H1 (cell line): ENCODE results near the gene C18orf63. TPM values are rescaled to one million over a fixed set of nuclear protein-coding genes. Genes with fewer than 3 reads are reported as not detected.
"Not testable (repeated sequence)": the region's sequence is repeated elsewhere in the genome, so short reads cannot be mapped to it uniquely, and the experiment has no call there.

Experiments
- CTCF ChIA-PET: fragments of 300-600 bp; sonication (Branson Sonifier 250); formaldehyde crosslinking; loops from one replicate; lab custom pipeline; 2021; ENCODE audit not compliant: partially characterized antibody; lab: Charles Lee
- POLR2A ChIA-PET: fragments of 300-600 bp; sonication (Branson Sonifier 250); formaldehyde crosslinking; loops from one replicate; lab custom pipeline; 2021; ENCODE audit warnings: inconsistent platforms; ENCODE audit not compliant: partially characterized antibody; lab: Charles Lee
- DNase-seq, 2 experiments: peaks; one replicate each; pipeline versions ENCODE4 v3.0.0 to v3.0.0-alpha.2; 2010 to 2022; ENCODE audit warnings: low spot score in 2 of 2, low read depth in 1 of 2, mixed read lengths in 1 of 2
- FAIRE-seq: peaks from 2 replicates; lab custom pipeline; 2011; peaks lifted over from hg19 to GRCh38; lab: Jason Lieb, UNC
- H2AFZ ChIP-seq: 2 replicates; pipeline ENCODE4 v1.8.1; 2012; ENCODE audit warnings: low read length, inconsistent platforms
- H2AK5ac ChIP-seq: 2 replicates; pipeline ENCODE4 v1.6.1; 2013; ENCODE audit warnings: low read depth, low read length
- H2BK120ac ChIP-seq: replicated peaks from 2 replicates; pipeline ENCODE3; 2013; ENCODE audit warnings: low read depth, low read length, inconsistent platforms
- H2BK12ac ChIP-seq: 2 replicates; pipeline ENCODE4 v1.6.1; 2013; ENCODE audit warnings: low read depth, low read length
- H2BK15ac ChIP-seq: 2 replicates; pipeline ENCODE4 v1.6.1; 2013; ENCODE audit warnings: low read length
- H2BK20ac ChIP-seq: 2 replicates; pipeline ENCODE4 v1.6.1; 2013; ENCODE audit warnings: low read length
- H2BK5ac ChIP-seq: 2 replicates; pipeline ENCODE4 v1.6.1; 2013; ENCODE audit warnings: low read depth, low read length
- H3K14ac ChIP-seq: 2 replicates; pipeline ENCODE4 v1.6.1; 2013; ENCODE audit warnings: inconsistent platforms; ENCODE audit not compliant: insufficient read length
- H3K18ac ChIP-seq: 2 replicates; pipeline ENCODE4 v1.6.1; 2013; ENCODE audit warnings: low read length; ENCODE audit errors: extremely low read depth
- H3K23ac ChIP-seq: 2 replicates; pipeline ENCODE4 v1.6.1; 2013; ENCODE audit warnings: inconsistent platforms; ENCODE audit not compliant: insufficient read length
- H3K23me2 ChIP-seq: 2 replicates; pipeline ENCODE4 v1.6.1; 2013; ENCODE audit warnings: low read depth, low read length
- H3K27ac ChIP-seq: 2 replicates; pipeline ENCODE4 v1.6.1; 2011; ENCODE audit warnings: low read depth, low read length, inconsistent platforms
- H3K27me3 ChIP-seq, 4 experiments: replicated peaks in 1 of 4; 1 replicate in 1 of 4; 2 replicates in 3 of 4; pipeline versions ENCODE4 v1.6.1 to v1.8.1; 2011 to 2013; ENCODE audit warnings: low read length in 3 of 4, mild to moderate bottlenecking in 3 of 4, inconsistent platforms in 2 of 4, mixed read lengths in 2 of 4, moderate library complexity in 1 of 4; ENCODE audit not compliant: control insufficient read depth in 3 of 4, insufficient read depth in 3 of 4; ENCODE audit errors: extremely low read depth in 1 of 4
- H3K36me3 ChIP-seq, 4 experiments: 2 replicates each; pipeline versions ENCODE4 v1.6.1 to v1.8.1; 2011 to 2013; ENCODE audit warnings: mild to moderate bottlenecking in 4 of 4, low read length in 3 of 4, moderate library complexity in 2 of 4, control low read depth in 1 of 4, inconsistent platforms in 1 of 4; ENCODE audit not compliant: insufficient read depth in 4 of 4, control insufficient read depth in 2 of 4
- H3K4ac ChIP-seq: replicated peaks from 2 replicates; pipeline ENCODE3; 2013; ENCODE audit warnings: low read length, low read depth, mixed read lengths, inconsistent platforms; ENCODE audit not compliant: insufficient read length
- H3K4me1 ChIP-seq, 4 experiments: replicated peaks in 1 of 4; 1 replicate in 1 of 4; 2 replicates in 3 of 4; pipeline versions ENCODE4 v1.6.1 to v1.8.1; 2011 to 2013; ENCODE audit warnings: low read length in 3 of 4, inconsistent platforms in 2 of 4, mixed read lengths in 1 of 4; ENCODE audit not compliant: insufficient read depth in 4 of 4, control insufficient read depth in 3 of 4
- H3K4me2 ChIP-seq, 2 experiments: 2 replicates each; pipeline versions ENCODE4 v1.6.1 to v1.8.1; 2011 to 2013; ENCODE audit warnings: low read depth in 2 of 2, low read length in 2 of 2, control low read depth in 1 of 2, inconsistent platforms in 1 of 2, mild to moderate bottlenecking in 1 of 2; ENCODE audit not compliant: insufficient read depth in 1 of 2
- H3K4me3 ChIP-seq, 4 experiments: fragments of 200-600, 300-600 bp in 1 of 4; sonication (generic), shearing (Covaris generic), sonication (Bioruptor Twin) in 1 of 4; 2 replicates each; pipeline versions ENCODE4 v1.5.1 to v1.8.1; 2011 to 2016; ENCODE audit warnings: low read length in 4 of 4, low read depth in 3 of 4, control low read depth in 2 of 4, inconsistent platforms in 2 of 4, mild to moderate bottlenecking in 2 of 4, mixed read lengths in 1 of 4, moderate library complexity in 1 of 4; ENCODE audit not compliant: insufficient read depth in 2 of 4; ENCODE audit errors: extremely low read depth in 1 of 4
- H3K56ac ChIP-seq: replicated peaks from 2 replicates; pipeline ENCODE3; 2013; ENCODE audit warnings: low read depth, mild to moderate bottlenecking, mixed read lengths, low read length, inconsistent platforms; ENCODE audit not compliant: insufficient read length
- H3K79me1 ChIP-seq: 2 replicates; pipeline ENCODE4 v1.6.1; 2013; ENCODE audit warnings: low read depth, low read length, control low read depth
- H3K79me2 ChIP-seq, 2 experiments: 2 replicates each; pipeline versions ENCODE4 v1.6.1 to v1.8.1; 2012 to 2013; ENCODE audit warnings: low read length in 2 of 2, mild to moderate bottlenecking in 2 of 2, inconsistent platforms in 1 of 2; ENCODE audit not compliant: insufficient read depth in 2 of 2, control insufficient read depth in 1 of 2
- H3K9ac ChIP-seq, 4 experiments: replicated peaks in 1 of 4; 1 replicate in 1 of 4; 2 replicates in 3 of 4; pipeline versions ENCODE4 v1.6.1 to v1.8.1; 2011 to 2013; ENCODE audit warnings: low read depth in 3 of 4, low read length in 3 of 4, control low read depth in 2 of 4, mild to moderate bottlenecking in 2 of 4, moderate library complexity in 2 of 4, inconsistent platforms in 1 of 4; ENCODE audit errors: extremely low read depth in 1 of 4
- H3K9me3 ChIP-seq, 2 experiments: 2 replicates each; pipeline versions ENCODE4 v1.6.1 to v1.8.1; 2012 to 2013; ENCODE audit warnings: mild to moderate bottlenecking in 2 of 2, moderate library complexity in 2 of 2, control low read depth in 1 of 2, inconsistent platforms in 1 of 2, low read depth in 1 of 2, low read length in 1 of 2, mixed read lengths in 1 of 2; ENCODE audit not compliant: insufficient read depth in 2 of 2
- H4K20me1 ChIP-seq, 2 experiments: replicated peaks in 1 of 2; 2 replicates each; pipeline versions ENCODE3 to v1.8.1; 2011 to 2013; ENCODE audit warnings: inconsistent platforms in 2 of 2, low read length in 2 of 2, mild to moderate bottlenecking in 1 of 2; ENCODE audit not compliant: insufficient read depth in 2 of 2, control insufficient read depth in 1 of 2
- H4K5ac ChIP-seq: 2 replicates; pipeline ENCODE4 v1.6.1; 2013; ENCODE audit warnings: low read length, low read depth, mixed read lengths, inconsistent platforms; ENCODE audit not compliant: insufficient read length
- H4K8ac ChIP-seq: 2 replicates; pipeline ENCODE4 v1.8.0; 2013; ENCODE audit warnings: mild to moderate bottlenecking, moderate library complexity, low read length, inconsistent platforms; ENCODE audit not compliant: insufficient read depth; ENCODE audit errors: extremely low read depth
- H4K91ac ChIP-seq: replicated peaks from 2 replicates; pipeline ENCODE3; 2013; ENCODE audit warnings: low read length, mixed read lengths, inconsistent platforms; ENCODE audit not compliant: insufficient read length
- WGBS, 2 experiments: shearing (Covaris generic) in 1 of 2; methylation state at CpG; one replicate each; pipeline versions ENCODE4 v1.1.6 to v1.1.7; 2013 to 2015; ENCODE audit warnings: low lambda C conversion rate in 2 of 2, mixed read lengths in 2 of 2, inconsistent platforms in 1 of 2, low coverage in 1 of 2, missing lambda C conversion rate in 1 of 2; ENCODE audit not compliant: insufficient replicate concordance in 2 of 2, insufficient coverage in 1 of 2, insufficient read length in 1 of 2; ENCODE audit errors: extremely low coverage in 1 of 2, missing lambda C conversion rate in 1 of 2; 5-methylcytosine and 5-hydroxymethylcytosine counted together
- polyA plus RNA-seq, 7 experiments: library from polyadenylated mRNA; depleted of rRNA in 3 of 7; stranded (reverse) in 5 of 7; unstranded in 2 of 7; fragments of >200 nt in 5 of 7; fragments of 200-250 nt in 2 of 7; gene quantifications; 1 replicate in 5 of 7; 2 replicates in 1 of 7; 4 replicates in 1 of 7; pipeline versions ENCODE4 v1.2.1 to v1.2.3, GENCODE V29; 2011 to 2013; ENCODE audit warnings: missing spikeins in 2 of 7, mixed read lengths in 2 of 7
- total RNA-seq: library from RNA; stranded (reverse); fragmentation: NEBNext Ultra II Directional; extraction: Animal tissue kit (Norgen Biotek cat#: 25700); gene quantifications from 2 replicates; pipeline ENCODE4 v1.2.1, GENCODE V29; 2021

The C18orf63 gene
- total and polyA plus RNA-seq, 2 of the 8 experiments (the other 6 are each of a cell fraction or from before 2014, with no cell fraction given): not detected

DNA sequence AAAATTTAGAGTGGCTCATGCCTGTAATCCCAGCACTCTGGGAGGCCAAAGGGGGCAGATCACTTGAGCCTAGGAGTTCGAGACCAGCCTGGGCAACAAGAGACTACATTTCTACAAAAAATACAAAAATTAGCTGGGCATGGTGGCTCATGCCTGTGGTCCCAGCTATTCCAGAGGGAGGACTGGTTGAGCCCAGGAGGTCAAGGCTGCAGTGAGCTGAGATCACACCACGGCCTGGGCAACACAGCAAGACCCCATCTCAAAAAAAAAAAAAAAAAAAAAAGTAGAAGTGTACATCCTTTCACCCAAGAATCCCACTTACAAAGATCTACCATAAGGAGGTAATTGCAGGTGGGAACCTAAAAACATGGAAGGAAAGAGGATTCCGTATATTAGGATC is 30.1 kb upstream of the C18orf63 start:
- not testable (repeated sequence) for H3K18ac ChIP-seq, H2AFZ ChIP-seq, H3K9me3 ChIP-seq, H3K23ac ChIP-seq, H2BK12ac ChIP-seq, H3K4me3 ChIP-seq, H3K14ac ChIP-seq, H4K8ac ChIP-seq, H3K4ac ChIP-seq, H3K27me3 ChIP-seq, H3K23me2 ChIP-seq, H2BK120ac ChIP-seq, FAIRE-seq, H2BK15ac ChIP-seq, H3K56ac ChIP-seq, H3K9ac ChIP-seq, H4K5ac ChIP-seq, H3K4me2 ChIP-seq, H3K36me3 ChIP-seq, H3K27ac ChIP-seq, H4K20me1 ChIP-seq, H4K91ac ChIP-seq, DNase-seq
- Histone ChIP-seq H3K4me1 (peaks cover 25 to 53% (median 36%) of the 10 kb centered on the region in 4 experiments), H2BK5ac (0 out of 2 replicates have a peak overlapping the region, but pooled peaks have one; percentile 64), H2BK20ac (0 out of 2 replicates have a peak overlapping the region, but pooled peaks have one; percentile 23), H3K79me1 (peaks cover 15% of the 10 kb centered on the region), H3K79me2 (peaks cover 12 to 80% of the 10 kb centered on the region in 2 experiments), H2AK5ac (peak overlapping the region; percentile 25; the same call in 1 of the 2 replicates)
- ChIA-PET POLR2A (interaction anchor here (1.2 to 2.4 kb wide), 3 partner anchors 10 to 213 kb away, joined by 3 to 6 read pairs (median 5); no protein-coding TSS in a partner anchor), CTCF (interaction anchor here (0.6 to 1.6 kb wide), 2 partner anchors 88 to 503 kb away, joined by 4 to 9 read pairs; no protein-coding TSS in a partner anchor)
- WGBS, 2 experiments: 94% methylated on average over 3 of the region's 3 CpGs; no CpG with 5 or more reads in 1 of the 2 experiments
